Hematopoietic multipotent progenitor cell treated with erythropoietin and hydrocortisone succinate and interleukin-3 and kit ligand, for 8 days (in vitro differentiated cells): ENCODE measurements around the gene GRK6.
A peak's percentile ranks its signal among the peaks of the same experiment; 100 is the strongest.
"Not testable (repeated sequence)": the region's sequence is repeated elsewhere in the genome, so short reads cannot be mapped to it uniquely, and the experiment has no call there.

ENCODE experiments used
- DNase-seq: peaks from one replicate; pipeline ENCODE4 v3.0.0-alpha.2; 2015

Gene GRK6

DNA sequence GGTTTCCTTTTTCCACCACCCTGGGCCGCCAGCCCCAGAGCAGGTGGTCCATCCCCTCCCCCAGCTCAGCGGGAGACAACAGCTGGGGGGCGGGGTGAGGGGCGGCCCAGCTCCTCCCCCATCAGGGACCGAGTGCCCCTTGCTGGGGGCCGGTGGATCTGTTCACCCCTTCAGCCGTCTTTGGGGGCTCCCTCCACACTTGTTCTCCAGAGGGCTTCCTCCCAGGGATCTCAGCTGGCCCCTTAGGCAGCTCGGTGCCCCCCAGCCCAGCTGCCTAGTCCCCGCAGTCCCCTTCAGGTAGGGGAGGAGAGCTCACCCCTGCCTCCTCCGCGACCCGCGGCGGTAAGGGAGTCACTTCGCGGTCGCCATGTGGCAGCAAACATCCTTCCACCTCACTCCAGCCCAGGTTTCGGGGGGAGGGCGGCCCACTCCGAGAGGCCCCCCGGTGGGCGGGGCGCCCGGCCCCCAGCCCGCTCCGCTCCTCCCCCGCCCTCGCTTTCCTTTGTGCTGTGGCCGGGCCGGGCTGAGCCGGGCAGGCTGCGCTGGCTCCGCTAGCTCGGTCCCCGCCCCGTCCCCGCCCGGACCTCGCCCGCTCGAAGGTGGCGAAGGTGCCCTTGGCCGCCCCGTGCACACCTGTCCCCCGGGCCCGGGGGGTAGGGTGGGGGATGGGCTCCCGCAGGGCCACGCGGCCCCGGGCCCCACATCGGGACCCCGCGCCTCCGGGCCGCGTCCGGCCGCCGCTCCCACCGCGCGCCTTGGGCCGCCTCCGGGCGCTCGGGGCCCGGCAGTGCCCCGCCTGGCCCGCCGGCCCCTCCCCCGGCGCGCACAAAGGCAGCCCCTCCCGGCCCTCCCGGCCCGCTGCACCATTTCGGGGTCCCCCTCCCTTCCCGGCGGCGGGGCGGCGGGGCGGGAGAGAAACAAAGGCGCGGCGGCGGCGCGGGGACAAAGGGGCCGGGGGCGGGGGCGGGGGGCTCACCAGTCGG, 46.3 kb downstream of the GRK6 start:
- no peak for DNase-seq

DNA sequence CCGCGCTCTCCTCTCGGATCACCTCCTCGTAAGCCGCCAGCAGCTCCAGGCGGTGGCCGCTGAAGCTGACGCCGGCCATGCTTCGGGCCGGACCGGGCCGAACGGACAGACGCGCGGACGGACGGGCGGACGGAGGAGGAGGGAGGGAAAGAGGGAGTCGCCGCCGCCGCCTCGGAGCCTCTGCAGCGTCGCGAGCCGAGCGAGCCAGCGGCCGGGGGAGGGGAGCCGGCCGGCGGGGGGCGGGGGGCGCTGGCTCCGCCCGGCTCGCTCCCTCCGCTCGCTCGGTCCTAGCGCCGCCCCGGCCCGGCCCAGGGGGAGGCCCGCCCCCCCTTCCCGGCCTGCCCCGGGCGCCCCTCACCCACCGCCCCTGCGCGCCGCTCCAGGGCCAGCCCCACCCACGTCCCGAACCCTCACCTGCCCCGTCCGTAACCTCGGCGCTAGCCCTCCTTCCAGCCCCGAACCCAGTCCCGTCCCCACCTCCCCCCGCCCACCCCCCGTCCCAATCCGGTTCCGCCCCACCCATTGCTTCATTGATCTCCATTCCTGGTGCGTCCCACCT, 47.0 kb downstream of the GRK6 start, which contains the start of gene DBN1:
Gene DBN1, minus strand, starts transcription at position 192 of the 559 bp plus-strand sequence. Its CDS starts 113 bp downstream, at position 79.
- DNase-seq: no peak

- no peak for DNase-seq
Observed at GRCh38 chr5:177474002-177474476, 47.6 kb downstream of the GRK6 start.

- no peak for DNase-seq
Observed at GRCh38 chr5:177474846-177475562, 48.5 kb downstream of the GRK6 start.

DNA sequence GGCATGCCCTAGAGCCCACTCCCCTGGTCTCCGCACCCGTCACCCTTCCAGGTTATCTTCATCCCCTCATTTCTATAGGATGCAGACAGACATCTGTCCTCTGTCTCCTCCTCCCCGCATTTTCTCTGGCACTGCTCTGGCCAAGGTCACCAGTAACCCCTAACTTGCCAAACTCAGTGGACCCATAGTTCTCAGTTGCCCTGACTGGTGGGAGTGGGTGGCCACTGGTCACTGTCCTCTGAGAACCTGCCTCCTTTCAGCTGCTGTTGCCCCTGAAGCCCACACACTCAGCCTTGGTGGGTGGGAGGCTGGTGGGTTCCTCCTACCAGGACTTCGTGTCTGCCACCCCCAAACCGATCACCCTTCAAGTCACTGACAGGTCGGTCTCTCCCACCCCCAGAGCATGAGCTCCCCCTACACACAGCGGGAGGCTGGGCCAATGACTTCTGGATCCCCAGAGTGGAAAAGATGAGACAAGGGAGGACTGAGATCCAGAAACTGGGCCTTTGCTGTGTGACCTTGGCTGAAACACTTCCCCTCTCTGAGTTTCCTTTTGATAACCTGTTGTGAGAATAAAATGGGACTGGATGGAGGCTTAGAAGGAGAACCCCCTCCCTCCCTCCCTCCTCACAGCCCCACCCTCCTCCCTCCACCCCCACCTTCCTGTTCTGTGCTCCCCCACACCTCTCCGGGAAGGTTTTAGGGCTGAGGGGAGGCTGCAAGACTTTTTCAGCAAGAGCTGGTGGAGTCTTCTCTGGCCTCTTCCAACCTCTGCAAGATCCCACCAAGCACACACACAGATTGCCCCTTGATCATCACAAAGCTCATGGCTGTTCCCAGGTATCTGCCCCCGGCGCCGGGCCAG, 49.3 kb downstream of the GRK6 start:
- no peak for DNase-seq

GRCh38 chr5:177476531-177477233, 50.2 kb downstream of the GRK6 start:
- no peak for DNase-seq

- no peak for DNase-seq
Observed at GRCh38 chr5:177477701-177478477, 51.4 kb downstream of the GRK6 start.

DNA sequence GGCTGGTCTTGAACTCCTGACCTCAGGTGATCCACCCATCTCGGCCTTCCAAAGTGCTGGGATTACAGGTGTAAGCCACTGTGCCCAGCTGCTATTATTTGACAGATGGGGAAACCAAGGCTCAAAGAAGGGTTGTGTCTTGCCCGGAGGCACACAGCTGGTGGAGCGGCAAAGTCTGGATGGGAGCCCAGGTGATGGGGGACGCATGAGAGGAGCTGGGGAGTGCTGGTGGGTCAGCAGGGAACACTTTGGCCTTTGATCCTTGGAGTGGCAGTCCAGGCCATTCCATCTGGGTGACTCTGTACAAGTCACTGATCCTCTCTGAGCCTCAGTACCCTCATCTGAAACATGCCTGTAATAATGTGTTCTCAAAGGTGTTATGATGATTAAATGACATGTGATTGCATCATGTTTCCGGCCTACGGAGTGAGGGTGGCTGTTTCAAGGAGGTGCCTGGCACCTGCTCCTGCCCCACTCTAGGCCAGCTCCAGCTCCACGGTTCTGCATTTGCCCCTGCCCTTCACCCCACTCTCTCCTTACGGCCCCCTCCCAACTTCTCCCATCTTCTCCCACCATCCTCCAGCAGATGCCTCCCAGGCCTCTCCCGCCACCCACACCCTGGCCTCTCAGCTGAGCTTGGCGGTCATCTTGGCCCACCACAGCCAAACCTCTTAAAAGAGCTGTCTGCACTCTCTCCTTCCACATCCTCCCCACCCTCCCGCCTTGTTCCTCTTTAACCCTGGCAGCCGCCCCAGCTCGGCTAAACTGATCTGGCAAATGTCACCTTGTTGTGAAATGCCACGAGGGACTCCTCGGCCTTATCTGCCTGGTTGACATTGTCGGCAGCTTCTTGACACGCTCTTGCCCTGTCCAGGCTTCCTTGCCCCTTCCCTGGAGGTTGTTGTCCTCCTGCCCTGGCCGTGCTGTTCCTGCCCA, 52.5 kb downstream of the GRK6 start:
- peak; percentile 91 for DNase-seq

- no peak for DNase-seq
Observed at GRCh38 chr5:177479774-177480173, 53.3 kb downstream of the GRK6 start.

- DNase-seq: no peak
Observed at GRCh38 chr5:177482359-177482795, 55.9 kb downstream of the GRK6 start.

GRCh38 chr5:177483042-177483441, 56.6 kb downstream of the GRK6 start:
- no peak for DNase-seq

DNA sequence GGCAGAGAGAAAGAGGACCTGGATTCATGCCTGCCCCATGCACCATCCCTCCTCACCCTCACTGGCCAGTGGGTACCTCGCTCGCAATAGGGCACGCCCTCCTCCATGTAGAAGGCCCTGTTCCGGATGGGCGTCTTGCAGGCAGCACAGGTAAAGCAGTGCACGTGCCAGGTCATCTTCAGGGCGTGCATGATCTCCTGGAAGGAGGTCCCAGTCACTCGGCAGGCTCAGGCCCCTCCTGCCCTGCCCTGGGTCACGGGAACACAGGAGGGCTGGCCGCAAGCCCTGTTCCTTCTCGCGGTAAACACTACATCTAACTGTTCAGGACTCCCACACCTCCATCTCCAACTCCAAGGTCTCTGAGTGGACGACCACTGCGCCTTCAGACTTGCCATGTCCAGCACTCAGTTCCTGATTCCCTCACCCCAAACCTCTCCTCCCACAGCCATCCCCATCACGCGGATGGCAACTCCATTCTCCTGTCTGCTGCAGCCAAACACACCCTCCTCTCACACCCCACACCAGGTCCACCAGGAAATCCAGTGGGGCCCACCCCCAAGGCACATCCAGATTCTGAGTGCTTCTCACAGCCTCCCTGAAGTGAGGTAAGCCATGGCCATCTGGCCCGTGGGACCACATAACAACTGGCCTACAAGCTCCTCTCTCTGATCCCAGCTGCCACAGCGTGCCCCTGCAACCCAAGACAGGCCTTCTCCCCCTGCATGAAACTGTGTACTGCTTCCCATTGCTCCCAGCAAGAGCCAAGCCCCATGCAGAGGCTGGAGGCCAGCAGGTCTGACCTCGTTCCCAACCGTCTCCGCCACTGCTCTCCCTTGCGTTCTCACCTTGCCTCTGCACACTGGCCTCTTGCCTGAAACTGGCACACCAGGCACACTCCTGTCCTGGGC, 57.8 kb downstream of the GRK6 start:
- DNase-seq: no peak

DNA sequence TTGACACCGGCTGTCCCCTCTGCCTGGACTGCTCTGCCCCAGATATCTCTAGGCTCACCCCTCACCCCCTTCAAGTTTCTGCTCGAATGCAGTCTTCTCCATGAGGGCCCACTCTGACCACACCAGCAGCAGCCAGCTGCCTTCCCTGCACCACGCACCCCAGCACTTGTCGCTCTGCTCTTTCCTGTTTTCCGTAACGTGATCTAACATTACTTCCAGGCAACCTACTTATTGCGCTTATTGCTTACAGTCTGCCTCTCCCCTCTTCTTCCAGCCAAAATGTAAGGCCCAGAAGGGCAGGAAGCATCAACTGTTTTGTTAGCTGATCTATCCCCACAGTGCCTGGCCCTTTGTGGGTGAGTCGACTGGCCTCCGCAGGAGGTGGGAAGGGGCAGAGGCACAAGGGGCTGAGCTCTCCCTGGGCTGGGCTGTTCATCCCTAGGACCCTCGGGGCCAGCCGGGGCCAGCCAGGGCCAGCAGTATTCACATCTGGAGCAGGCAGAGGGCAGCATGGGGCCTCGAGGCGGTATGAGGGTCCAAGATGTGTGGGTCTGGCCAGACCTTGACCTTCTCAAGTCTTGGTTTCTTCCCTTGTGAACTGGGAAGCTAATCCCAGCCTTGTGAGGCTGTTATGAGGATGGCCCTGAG, 58.5 kb downstream of the GRK6 start:
- DNase-seq: no peak

DNA sequence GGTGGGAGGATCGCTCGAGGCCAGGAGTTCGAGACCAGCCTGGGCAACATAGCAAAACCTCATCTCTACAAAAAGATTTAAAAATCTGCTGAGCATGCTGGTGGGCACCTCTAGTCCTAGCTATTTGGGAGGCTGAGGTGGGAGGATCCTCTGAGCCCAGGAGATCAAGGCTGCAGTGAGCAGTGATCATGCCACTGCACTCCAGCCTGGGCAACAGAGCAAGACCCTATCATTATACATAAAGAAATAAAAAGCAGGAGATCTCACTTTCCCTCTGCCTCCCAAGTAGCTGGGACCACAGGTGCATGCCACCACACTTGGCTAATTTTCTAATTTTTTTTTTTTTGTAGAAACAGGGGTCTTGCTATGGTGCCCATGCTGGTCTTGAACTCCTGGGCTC, 59.3 kb downstream of the GRK6 start:
- not testable (repeated sequence) for DNase-seq

GRCh38 chr5:177486256-177486655, 59.8 kb downstream of the GRK6 start:
- DNase-seq: no peak

DNA sequence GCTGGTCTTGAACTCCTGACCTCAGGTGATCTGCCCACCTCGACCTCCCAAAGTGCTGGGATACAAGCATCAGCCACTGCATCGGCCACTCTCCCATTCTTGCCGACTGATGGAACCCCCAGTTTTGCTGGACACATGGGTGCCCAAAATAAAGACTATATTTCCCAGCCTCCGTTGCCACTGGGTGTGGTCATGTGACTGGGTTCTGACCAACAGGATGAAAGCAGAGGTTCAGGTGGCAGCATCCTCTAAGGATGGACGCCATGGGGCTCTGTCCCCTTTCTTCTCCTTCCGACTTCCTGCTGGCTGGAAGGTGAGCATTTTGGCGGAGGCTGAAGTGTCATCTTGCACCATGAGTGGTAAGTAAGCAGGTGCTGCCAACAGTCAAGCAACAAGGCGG, 60.7 kb downstream of the GRK6 start:
- no peak for DNase-seq

DNA sequence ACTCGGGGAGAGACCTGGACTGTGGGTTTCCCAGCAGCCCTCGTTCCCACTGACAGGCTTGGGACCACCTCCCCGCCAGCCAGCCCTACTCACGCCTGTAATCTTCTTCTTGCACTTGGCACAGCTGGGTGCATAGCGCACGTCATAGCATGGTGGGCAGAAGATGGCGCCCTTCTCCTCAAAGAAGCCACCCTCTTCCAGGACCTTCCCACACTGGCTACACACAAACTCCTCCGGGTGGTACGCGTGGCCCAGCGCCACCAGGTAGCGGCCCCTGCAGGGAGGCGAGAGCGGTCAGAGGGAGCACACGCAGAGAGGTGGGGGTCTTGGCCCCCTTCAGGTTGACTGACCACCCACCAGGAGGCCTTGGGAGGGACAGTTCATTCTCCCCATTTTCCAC, 61.5 kb downstream of the GRK6 start:
- DNase-seq: peak; percentile 43

DNA sequence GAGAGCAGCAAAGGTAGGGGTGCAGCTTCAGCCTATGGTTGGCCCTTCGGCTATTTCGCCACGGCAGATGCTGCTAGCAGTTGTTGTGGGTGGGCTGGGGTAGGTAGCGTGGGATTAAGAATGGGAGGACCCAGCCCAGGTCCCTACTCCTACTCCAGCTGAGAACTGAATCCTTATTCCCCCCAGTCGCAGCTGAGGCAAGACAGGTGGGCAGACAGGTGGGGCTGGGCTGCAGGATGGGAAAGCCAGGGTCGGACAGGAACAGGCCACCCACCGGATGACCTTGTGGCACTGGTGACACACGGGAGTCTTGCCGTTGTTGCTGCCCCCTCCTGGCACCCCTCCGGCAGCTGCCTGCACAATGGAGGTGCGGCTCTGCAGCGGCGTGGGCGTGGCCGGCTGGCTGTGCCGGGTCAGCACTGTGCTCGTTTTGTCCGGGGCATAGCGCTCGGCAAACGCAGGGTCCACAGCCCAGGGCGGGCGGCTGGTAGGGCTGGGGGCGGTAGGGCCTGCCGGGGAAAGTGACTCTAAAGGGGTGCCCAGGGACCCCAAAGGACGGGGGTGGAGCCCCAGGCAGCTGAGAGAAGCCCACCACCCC, 62.7 kb downstream of the GRK6 start:
- no peak for DNase-seq
